ENCODE measurements around the gene SNX33. TPM values are rescaled to one million over a fixed set of nuclear protein-coding genes. Genes with fewer than 3 reads are reported as not detected.

Gene SNX33
- total RNA-seq, 1 experiment from 2014 or later, result 19.8 TPM

GRCh38 chr15:75622505-75622904 is 25.2 kb upstream of the SNX33 start:
- ATAC-seq (no peak), DNase-seq (ENCODE audit: low spot score) (no peak)
- Mint-ChIP-seq H3K4me3 (no peak overlapping the region), H3K27me3 (ENCODE audit: low read depth) (no peaks in the 10 kb centered on the region), H3K4me1 (peaks cover 10% of the 10 kb centered on the region), H3K9me3 (no peaks in the 10 kb centered on the region), H3K27ac (0 out of 2 replicates have a peak overlapping the region, but pooled peaks have one; percentile 71), H3K36me3 (peaks cover 9% of the 10 kb centered on the region)
- CTCF ChIA-PET, result no interaction called here
- POLR2A ChIA-PET, result no interaction called here
- TF ChIP-seq AFF4 (CRISPR knock-in tag; IDR thresholded peaks at IDR 0.05; ENCODE audit: borderline replicate concordance) (no peak), PREB (CRISPR knock-in tag; IDR thresholded peaks at IDR 0.05; ENCODE audit: borderline replicate concordance) (no peak), MAX (CRISPR knock-in tag; IDR thresholded peaks at IDR 0.05) (no peak), E2F1 (CRISPR knock-in tag; IDR thresholded peaks at IDR 0.05) (no peak), NFYB (CRISPR knock-in tag; conservative IDR thresholded peaks at IDR 0.05; ENCODE audit: low read depth) (no peak), JAZF1 (CRISPR knock-in tag; IDR thresholded peaks at IDR 0.05) (no peak), NR1H2 (CRISPR knock-in tag; IDR thresholded peaks at IDR 0.05) (no peak), ZNF532 (CRISPR knock-in tag; IDR thresholded peaks at IDR 0.05; ENCODE audit: borderline replicate concordance) (no peak), MXD4 (CRISPR knock-in tag; IDR thresholded peaks at IDR 0.05; ENCODE audit: borderline replicate concordance) (no peak), ESRRA (CRISPR knock-in tag; IDR thresholded peaks at IDR 0.05; ENCODE audit: borderline replicate concordance) (no peak), USF1 (CRISPR knock-in tag; IDR thresholded peaks at IDR 0.05) (no peak), EMX1 (CRISPR knock-in tag; IDR thresholded peaks at IDR 0.05) (no peak), TEAD4 (CRISPR knock-in tag; IDR thresholded peaks at IDR 0.05) (no peak), SOX15 (CRISPR knock-in tag; IDR thresholded peaks at IDR 0.05) (no peak)

All from WTC11 (cell line).